Liver (tissue), 9 donors: Measurements from ENCODE around the gene FAM193A. TPM values are rescaled to one million over a fixed set of nuclear protein-coding genes. Genes with fewer than 3 reads are reported as not detected.

Source experiments
- DNase-seq: peaks from one replicate; pipeline ENCODE4 v3.0.0-alpha.2; 2017; ENCODE audit warnings: low spot score
- H3K27ac ChIP-seq, 2 donors: one replicate each; pipeline ENCODE4 v1.7.0; 2013; ENCODE audit warnings: inconsistent platforms in 2 of 2, low read length in 2 of 2, control low read depth in 1 of 2, low read depth in 1 of 2, mild to moderate bottlenecking in 1 of 2
- H3K27me3 ChIP-seq, 4 donors: one replicate each; pipeline versions ENCODE4 v1.6.1 to v1.7.0; 2013; ENCODE audit warnings: low read length in 3 of 4, inconsistent platforms in 1 of 4, mild to moderate bottlenecking in 1 of 4, moderate library complexity in 1 of 4; ENCODE audit not compliant: control insufficient read depth in 4 of 4, insufficient read depth in 4 of 4
- H3K36me3 ChIP-seq, 4 donors: one replicate each; pipeline versions ENCODE4 v1.6.1 to v1.7.0; 2013; ENCODE audit warnings: low read length in 3 of 4, mild to moderate bottlenecking in 3 of 4, low read depth in 1 of 4, moderate library complexity in 1 of 4; ENCODE audit not compliant: control insufficient read depth in 4 of 4, insufficient read depth in 3 of 4
- H3K4me1 ChIP-seq, 4 donors: one replicate each; pipeline versions ENCODE4 v1.6.1 to v1.7.0; 2013; ENCODE audit warnings: low read length in 3 of 4, mild to moderate bottlenecking in 3 of 4, moderate library complexity in 1 of 4; ENCODE audit not compliant: control insufficient read depth in 4 of 4, insufficient read depth in 4 of 4
- H3K4me3 ChIP-seq, 3 donors: one replicate each; pipeline versions ENCODE4 v1.6.1 to v1.7.0; 2013; ENCODE audit warnings: low read length in 3 of 3, control low read depth in 1 of 3, low read depth in 1 of 3, mild to moderate bottlenecking in 1 of 3
- H3K9ac ChIP-seq, 2 donors: one replicate each; pipeline ENCODE4 v1.7.0; 2013; ENCODE audit warnings: low read length in 2 of 2, mild to moderate bottlenecking in 2 of 2, moderate library complexity in 2 of 2, control low read depth in 1 of 2, low read depth in 1 of 2
- H3K9me3 ChIP-seq, 4 donors: one replicate each; pipeline versions ENCODE4 v1.6.1 to v1.7.0; 2013; ENCODE audit warnings: low read length in 3 of 4; ENCODE audit not compliant: control insufficient read depth in 4 of 4
- EGR1 ChIP-seq, 2 donors: IDR thresholded peaks; 2 replicates each; pipeline ENCODE4 v1.6.1; 2016 to 2018; ENCODE audit warnings: antibody characterized with exemption in 2 of 2, low read depth in 2 of 2
- FOXA1 ChIP-seq: IDR thresholded peaks from 2 replicates; pipeline ENCODE4 v1.6.1; 2016; ENCODE audit warnings: antibody characterized with exemption
- FOXA2 ChIP-seq: IDR thresholded peaks from 2 replicates; pipeline ENCODE4 v1.6.1; 2016; ENCODE audit warnings: antibody characterized with exemption
- GABPA ChIP-seq, 2 donors: IDR thresholded peaks in 1 of 2; conservative IDR thresholded peaks in 1 of 2; 2 replicates each; pipeline ENCODE4 v1.6.1; 2016; ENCODE audit warnings: antibody characterized with exemption in 2 of 2, mild to moderate bottlenecking in 1 of 2, moderate library complexity in 1 of 2
- HNF4A ChIP-seq, 2 donors: conservative IDR thresholded peaks; 2 replicates each; pipeline ENCODE4 v1.6.1; 2016; ENCODE audit warnings: antibody characterized with exemption in 2 of 2, mild to moderate bottlenecking in 2 of 2
- HNF4G ChIP-seq: IDR thresholded peaks from 2 replicates; pipeline ENCODE4 v1.6.1; 2016; ENCODE audit warnings: antibody characterized with exemption
- JUND ChIP-seq, 2 donors: IDR thresholded peaks; 2 replicates each; pipeline ENCODE4 v1.6.1; 2016; ENCODE audit warnings: antibody characterized with exemption in 2 of 2
- NR2F2 ChIP-seq: IDR thresholded peaks from 2 replicates; pipeline ENCODE4 v1.6.1; 2016; ENCODE audit warnings: antibody characterized with exemption
- RAD21 ChIP-seq, 2 donors: IDR thresholded peaks; 2 replicates each; pipeline ENCODE4 v1.6.1; 2016; ENCODE audit warnings: antibody characterized with exemption in 2 of 2, mild to moderate bottlenecking in 2 of 2
- RXRA ChIP-seq, 2 donors: IDR thresholded peaks; 2 replicates each; pipeline ENCODE4 v1.6.1; 2017 to 2018; ENCODE audit warnings: antibody characterized with exemption in 2 of 2, mild to moderate bottlenecking in 1 of 2
- SP1 ChIP-seq: IDR thresholded peaks from 2 replicates; pipeline ENCODE4 v1.6.1; 2018; ENCODE audit warnings: antibody characterized with exemption, mild to moderate bottlenecking
- TAF1 ChIP-seq: conservative IDR thresholded peaks from 2 replicates; pipeline ENCODE4 v1.6.1; 2016; ENCODE audit warnings: antibody characterized with exemption, mild to moderate bottlenecking
- YY1 ChIP-seq: IDR thresholded peaks from 2 replicates; pipeline ENCODE4 v1.6.1; 2016; ENCODE audit warnings: antibody characterized with exemption, mild to moderate bottlenecking
- WGBS: extraction: QIAGEN DNeasy Blood & Tissue Kit; methylation state at CpG from one replicate; pipeline ENCODE4 v1.1.7; 2013; 5-methylcytosine and 5-hydroxymethylcytosine counted together
- polyA plus RNA-seq, 2 donors: library from polyadenylated mRNA; stranded (reverse) in 1 of 2; unstranded in 1 of 2; fragments of 200-250 nt in 1 of 2; fragments of >200 nt in 1 of 2; fragmentation: Nextera tagmentation in 1 of 2; extraction: Ambion mirVana in 1 of 2; gene quantifications; one replicate each; pipeline versions ENCODE4 v1.2.1 to v1.2.3, GENCODE V29; 2013 to 2015
- total RNA-seq, 2 donors: library from RNA; depleted of rRNA; stranded (reverse); fragments of >200 nt; gene quantifications; one replicate each; pipeline ENCODE4 v1.2.3, GENCODE V29; 2014
- TF ChIP-seq, protein P1 (sequence below): IDR thresholded peaks from 2 replicates; pipeline ENCODE4 v1.6.1; 2016; ENCODE audit warnings: antibody characterized with exemption, mild to moderate bottlenecking
- TF ChIP-seq, protein P2 (sequence below): fragments of 150-350 bp; IDR thresholded peaks from 2 replicates; pipeline ENCODE4 v1.5.1; 2017; ENCODE audit warnings: improper control_type of control experiment, low read depth, low read length; ENCODE audit not compliant: missing input control
- TF ChIP-seq, protein P3 (sequence below): IDR thresholded peaks from 2 replicates; pipeline ENCODE4 v1.6.1; 2016; ENCODE audit warnings: antibody characterized with exemption
- TF ChIP-seq, protein P4 (sequence below): IDR thresholded peaks from 2 replicates; pipeline ENCODE4 v1.6.1; 2016; ENCODE audit warnings: antibody characterized with exemption
- TF ChIP-seq, protein P5 (sequence below): IDR thresholded peaks from 2 replicates; pipeline ENCODE4 v1.6.1; 2016; ENCODE audit warnings: antibody characterized with exemption
- donor health status: healthy.
- donor health status: healthy.
- donor health status: healthy.
- donor health status: healthy.
- donor health status: healthy.

The FAM193A gene
- total and polyA plus RNA-seq, 4 donors = 3.9 to 10.2 (median 7.0) TPM

DNA sequence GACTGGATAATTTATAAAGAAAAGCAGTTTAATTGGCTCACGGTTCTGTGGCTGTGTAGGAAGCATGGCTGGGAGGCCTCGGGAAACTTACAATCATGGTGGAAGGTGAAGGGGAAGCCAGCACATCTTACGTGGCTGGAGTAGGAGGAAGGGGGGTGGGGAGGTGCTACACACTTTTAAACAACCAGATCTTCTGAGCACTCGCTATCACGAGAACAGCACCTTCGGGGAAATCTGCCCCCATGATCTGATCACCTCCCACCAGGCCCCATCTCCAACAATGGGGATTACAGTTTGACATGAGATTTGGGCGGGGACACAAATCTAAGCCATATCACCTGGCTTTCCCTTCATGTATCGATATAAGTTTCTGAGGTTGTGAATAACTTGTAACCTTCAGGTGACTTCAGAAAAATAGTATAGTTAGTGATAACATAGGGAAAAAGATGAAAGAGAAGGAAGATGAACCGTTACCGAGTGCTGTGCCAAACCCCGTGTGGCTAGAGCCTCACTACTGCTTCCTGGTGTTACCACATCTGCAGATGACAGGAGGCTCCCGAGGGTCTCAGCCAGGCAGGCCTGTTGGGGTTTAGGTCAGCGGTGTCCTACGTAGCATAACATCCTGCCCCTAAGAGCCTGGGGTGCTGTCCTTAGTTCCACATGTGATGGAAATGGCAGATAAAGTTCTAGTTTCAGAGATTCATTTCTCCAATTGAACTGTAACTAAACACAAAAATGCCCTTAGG lies 116.1 kb downstream of the FAM193A start:
- TF ChIP-seq RXRA (IDR thresholded peaks at IDR 0.05) (no peak), TAF1 (no peak), GABPA (IDR thresholded peaks at IDR 0.05 in 1 of 2, conservative IDR thresholded peaks at IDR 0.05 in 1 of 2) (no peak), SP1 (no peak), YY1 (no peak), JUND (IDR thresholded peaks at IDR 0.05) (no peak), HNF4G (no peak), EGR1 (IDR thresholded peaks at IDR 0.05; ENCODE audit: low read depth in 2 of 2) (no peak), HNF4A (conservative IDR thresholded peaks at IDR 0.05) (no peak), FOXA2 (no peak), FOXA1 (no peak), RAD21 (IDR thresholded peaks at IDR 0.05) (no peak), NR2F2 (no peak)
- TF ChIP-seq, protein P1, sequence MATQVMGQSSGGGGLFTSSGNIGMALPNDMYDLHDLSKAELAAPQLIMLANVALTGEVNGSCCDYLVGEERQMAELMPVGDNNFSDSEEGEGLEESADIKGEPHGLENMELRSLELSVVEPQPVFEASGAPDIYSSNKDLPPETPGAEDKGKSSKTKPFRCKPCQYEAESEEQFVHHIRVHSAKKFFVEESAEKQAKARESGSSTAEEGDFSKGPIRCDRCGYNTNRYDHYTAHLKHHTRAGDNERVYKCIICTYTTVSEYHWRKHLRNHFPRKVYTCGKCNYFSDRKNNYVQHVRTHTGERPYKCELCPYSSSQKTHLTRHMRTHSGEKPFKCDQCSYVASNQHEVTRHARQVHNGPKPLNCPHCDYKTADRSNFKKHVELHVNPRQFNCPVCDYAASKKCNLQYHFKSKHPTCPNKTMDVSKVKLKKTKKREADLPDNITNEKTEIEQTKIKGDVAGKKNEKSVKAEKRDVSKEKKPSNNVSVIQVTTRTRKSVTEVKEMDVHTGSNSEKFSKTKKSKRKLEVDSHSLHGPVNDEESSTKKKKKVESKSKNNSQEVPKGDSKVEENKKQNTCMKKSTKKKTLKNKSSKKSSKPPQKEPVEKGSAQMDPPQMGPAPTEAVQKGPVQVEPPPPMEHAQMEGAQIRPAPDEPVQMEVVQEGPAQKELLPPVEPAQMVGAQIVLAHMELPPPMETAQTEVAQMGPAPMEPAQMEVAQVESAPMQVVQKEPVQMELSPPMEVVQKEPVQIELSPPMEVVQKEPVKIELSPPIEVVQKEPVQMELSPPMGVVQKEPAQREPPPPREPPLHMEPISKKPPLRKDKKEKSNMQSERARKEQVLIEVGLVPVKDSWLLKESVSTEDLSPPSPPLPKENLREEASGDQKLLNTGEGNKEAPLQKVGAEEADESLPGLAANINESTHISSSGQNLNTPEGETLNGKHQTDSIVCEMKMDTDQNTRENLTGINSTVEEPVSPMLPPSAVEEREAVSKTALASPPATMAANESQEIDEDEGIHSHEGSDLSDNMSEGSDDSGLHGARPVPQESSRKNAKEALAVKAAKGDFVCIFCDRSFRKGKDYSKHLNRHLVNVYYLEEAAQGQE = no peak
- TF ChIP-seq, protein P2, sequence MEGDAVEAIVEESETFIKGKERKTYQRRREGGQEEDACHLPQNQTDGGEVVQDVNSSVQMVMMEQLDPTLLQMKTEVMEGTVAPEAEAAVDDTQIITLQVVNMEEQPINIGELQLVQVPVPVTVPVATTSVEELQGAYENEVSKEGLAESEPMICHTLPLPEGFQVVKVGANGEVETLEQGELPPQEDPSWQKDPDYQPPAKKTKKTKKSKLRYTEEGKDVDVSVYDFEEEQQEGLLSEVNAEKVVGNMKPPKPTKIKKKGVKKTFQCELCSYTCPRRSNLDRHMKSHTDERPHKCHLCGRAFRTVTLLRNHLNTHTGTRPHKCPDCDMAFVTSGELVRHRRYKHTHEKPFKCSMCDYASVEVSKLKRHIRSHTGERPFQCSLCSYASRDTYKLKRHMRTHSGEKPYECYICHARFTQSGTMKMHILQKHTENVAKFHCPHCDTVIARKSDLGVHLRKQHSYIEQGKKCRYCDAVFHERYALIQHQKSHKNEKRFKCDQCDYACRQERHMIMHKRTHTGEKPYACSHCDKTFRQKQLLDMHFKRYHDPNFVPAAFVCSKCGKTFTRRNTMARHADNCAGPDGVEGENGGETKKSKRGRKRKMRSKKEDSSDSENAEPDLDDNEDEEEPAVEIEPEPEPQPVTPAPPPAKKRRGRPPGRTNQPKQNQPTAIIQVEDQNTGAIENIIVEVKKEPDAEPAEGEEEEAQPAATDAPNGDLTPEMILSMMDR = no peak
- TF ChIP-seq, protein P3, sequence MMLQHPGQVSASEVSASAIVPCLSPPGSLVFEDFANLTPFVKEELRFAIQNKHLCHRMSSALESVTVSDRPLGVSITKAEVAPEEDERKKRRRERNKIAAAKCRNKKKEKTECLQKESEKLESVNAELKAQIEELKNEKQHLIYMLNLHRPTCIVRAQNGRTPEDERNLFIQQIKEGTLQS = no peak
- TF ChIP-seq, protein P4, sequence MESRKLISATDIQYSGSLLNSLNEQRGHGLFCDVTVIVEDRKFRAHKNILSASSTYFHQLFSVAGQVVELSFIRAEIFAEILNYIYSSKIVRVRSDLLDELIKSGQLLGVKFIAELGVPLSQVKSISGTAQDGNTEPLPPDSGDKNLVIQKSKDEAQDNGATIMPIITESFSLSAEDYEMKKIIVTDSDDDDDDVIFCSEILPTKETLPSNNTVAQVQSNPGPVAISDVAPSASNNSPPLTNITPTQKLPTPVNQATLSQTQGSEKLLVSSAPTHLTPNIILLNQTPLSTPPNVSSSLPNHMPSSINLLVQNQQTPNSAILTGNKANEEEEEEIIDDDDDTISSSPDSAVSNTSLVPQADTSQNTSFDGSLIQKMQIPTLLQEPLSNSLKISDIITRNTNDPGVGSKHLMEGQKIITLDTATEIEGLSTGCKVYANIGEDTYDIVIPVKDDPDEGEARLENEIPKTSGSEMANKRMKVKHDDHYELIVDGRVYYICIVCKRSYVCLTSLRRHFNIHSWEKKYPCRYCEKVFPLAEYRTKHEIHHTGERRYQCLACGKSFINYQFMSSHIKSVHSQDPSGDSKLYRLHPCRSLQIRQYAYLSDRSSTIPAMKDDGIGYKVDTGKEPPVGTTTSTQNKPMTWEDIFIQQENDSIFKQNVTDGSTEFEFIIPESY = no peak
- TF ChIP-seq, protein P5, sequence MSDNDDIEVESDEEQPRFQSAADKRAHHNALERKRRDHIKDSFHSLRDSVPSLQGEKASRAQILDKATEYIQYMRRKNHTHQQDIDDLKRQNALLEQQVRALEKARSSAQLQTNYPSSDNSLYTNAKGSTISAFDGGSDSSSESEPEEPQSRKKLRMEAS = no peak
- WGBS = 89% methylated on average over 14 of the region's 14 CpGs
- Histone ChIP-seq H3K4me3 (no peak overlapping the region), H3K4me1 (no peaks in the 10 kb centered on the region), H3K27ac (no peak overlapping the region), H3K36me3 (peaks cover 19 to 34% (median 21%) of the 10 kb centered on the region in 4 donors), H3K9ac (no peak overlapping the region), H3K9me3 (no peaks in the 10 kb centered on the region), H3K27me3 (no peaks in the 10 kb centered on the region)
- no peak for DNase-seq
